Heart left ventricle (tissue), 16 donors: ENCODE results near the gene HOXB4. TPM values are rescaled to one million over a fixed set of nuclear protein-coding genes. Genes with fewer than 3 reads are reported as not detected.
A peak's percentile ranks its signal among the peaks of the same experiment; 100 is the strongest.

Source experiments
- ATAC-seq, 4 donors: fragments of 200-7000 bp; cut with Tn5 transposase; one replicate each; pipeline ENCODE4 v1.9.1; 2020 to 2022; ENCODE audit warnings: moderate library complexity in 4 of 4, mild to moderate bottlenecking in 3 of 4, moderate number of reproducible peaks in 1 of 4
- DNase-seq, 5 donors: peaks; one replicate each; pipeline ENCODE4 v3.0.0-alpha.2; 2020
- H3K27ac ChIP-seq, 12 donors: fragments of 200-600 bp; sonication (generic) in 4 of 12; one replicate each; pipeline versions ENCODE4 v1.5.0 to v1.8.0; 2016 to 2022; ENCODE audit warnings: mild to moderate bottlenecking in 2 of 12
- H3K27me3 ChIP-seq, 9 donors: fragments of 200-600 bp; sonication (generic) in 2 of 9; one replicate each; pipeline versions ENCODE4 v1.5.1 to v1.8.0; 2016 to 2022; ENCODE audit warnings: mild to moderate bottlenecking in 3 of 9
- H3K36me3 ChIP-seq, 9 donors: fragments of 200-600 bp; sonication (generic) in 2 of 9; one replicate each; pipeline versions ENCODE4 v1.5.0 to v1.8.0; 2018 to 2022; ENCODE audit warnings: mild to moderate bottlenecking in 2 of 9
- H3K4me1 ChIP-seq, 12 donors: fragments of 200-600 bp; sonication (generic) in 4 of 12; one replicate each; pipeline versions ENCODE4 v1.5.0 to v1.8.0; 2016 to 2022; ENCODE audit warnings: mild to moderate bottlenecking in 3 of 12
- H3K4me3 ChIP-seq, 12 donors: fragments of 200-600 bp; sonication (generic) in 4 of 12; one replicate each; pipeline versions ENCODE4 v1.5.0 to v1.8.0; 2017 to 2022; ENCODE audit warnings: mild to moderate bottlenecking in 9 of 12, moderate library complexity in 4 of 12
- H3K9me3 ChIP-seq, 12 donors: fragments of 200-600 bp; sonication (generic) in 4 of 12; one replicate each; pipeline versions ENCODE4 v1.5.0 to v1.8.0; 2016 to 2022; ENCODE audit warnings: mild to moderate bottlenecking in 1 of 12
- CTCF ChIP-seq, 12 donors: fragments of 200-600 bp; sonication (generic) in 4 of 12; IDR thresholded peaks; one replicate each; pipeline versions ENCODE4 v1.5.0 to v1.8.0; 2018 to 2022; ENCODE audit warnings: antibody characterized with exemption in 12 of 12, mild to moderate bottlenecking in 5 of 12
- POLR2A ChIP-seq, 2 donors: fragments of 450-650 bp; IDR thresholded peaks; one replicate each; pipeline ENCODE4 v1.6.1; 2017; ENCODE audit warnings: antibody characterized with exemption in 2 of 2, mild to moderate bottlenecking in 2 of 2, moderate library complexity in 2 of 2
- WGBS, 4 donors: extraction: QIAGEN DNeasy Blood & Tissue Kit in 2 of 4; methylation state at CpG; one replicate each; pipeline versions ENCODE4 v1.1.5 to v1.1.7; 2013 to 2018; 5-methylcytosine and 5-hydroxymethylcytosine counted together
- intact Hi-C, 10 donors: fragments of 100-400 bp; cut with DNase I; formaldehyde crosslinking; loops; one replicate each; pipeline versions ENCODE4 v1.11.1 to v1.14.2; 2022
- polyA plus RNA-seq, 2 donors: library from polyadenylated mRNA; stranded (reverse); fragments of 200-250 nt; gene quantifications; one replicate each; pipeline ENCODE4 v1.2.3, GENCODE V29; 2013
- total RNA-seq, 9 donors: library from RNA; depleted of rRNA in 2 of 9; stranded (reverse); fragments of >200 nt in 2 of 9; fragmentation: NEBNext Ultra II Directional in 3 of 9; extraction: Animal tissue kit (Norgen Biotek cat#: 25700) in 3 of 9; gene quantifications; one replicate each; pipeline versions ENCODE4 v1.1.0 to v1.2.4, GENCODE V29; 2016 to 2023
- donor health status: ischemic (EF 13 %, LVEDD 7.1; RV severe dilation, severe dysfunction).
- donor health status: healthy with polysubstance abuse.
- donor health status: DM: no; HTN: yes; CAD: no.
- donor health status: DM: no; HTN: no; CAD: no.
- donor health status: ischemic (EF 25% LVEDD 6.9; RV normal size, moderate dysfunction).
- donor health status: ischemic (EF 25% LVEDD 5.7; RV mildly dilated, moderate dysfunction).
- donor health status: healthy.
- donor health status: DM: yes; HTN: yes; CAD: no.
- donor health status: ischemic (EF 35%, LVEDD 5.7; RV mildly dilated, moderate dysfunction).
- donor health status: nonischemic (EF 11% LVEDD 7.7; RV severe dilation, severe dysfunction).
- donor health status: DM: yes; HTN: yes; CAD: no.
- donor health status: PGD.
- donor health status: ischemic (EF 29% LVEDD 5.4; RV normal size, mild dysfunction).
- donor health status: nonischemic (EF 23%, LVEDD 6.1; RV moderate dilation, normal function).

Gene HOXB4
- total and polyA plus RNA-seq, 11 donors, result 0.27 to 2.8 (median 0.59) TPM; not detected in 1

GRCh38 chr17:48555258-48556228 lies 22.6 kb downstream of the HOXB4 start:
- 8 to 49% (median 23%) methylated on average over 22 to 36 of the region's 36 CpGs for WGBS, 4 donors
- TF ChIP-seq POLR2A (IDR thresholded peaks at IDR 0.05) (no peak), CTCF (IDR thresholded peaks at IDR 0.05) (no peak)
- DNase-seq, result no peak

GRCh38 chr17:48554412-48555257 lies 23.5 kb downstream of the HOXB4 start:
- TF ChIP-seq CTCF (IDR thresholded peaks at IDR 0.05) (no peak), POLR2A (IDR thresholded peaks at IDR 0.05) (no peak)
- WGBS, 4 donors, result 19 to 55% (median 42%) methylated on average over 42 to 44 of the region's 44 CpGs
- Histone ChIP-seq H3K36me3 (peaks cover 0 to 6% (median 0%) of the 10 kb centered on the region in 9 donors), H3K27me3 (peaks cover 0 to 96% (median 69%) of the 10 kb centered on the region in 9 donors), H3K27ac (peak overlapping the region in 11 of 12 donors; percentile 22 to 90 (median 45)), H3K4me3 (peak overlapping the region in 10 of 12 donors; percentile 29 to 63 (median 46)), H3K9me3 (no peaks in the 10 kb centered on the region), H3K4me1 (peaks cover 0 to 28% (median 0%) of the 10 kb centered on the region in 12 donors)
- no peak for DNase-seq
- intact Hi-C loops, result no loop called here
- peak in 1 of 4 donors; percentile 20 for ATAC-seq

More at GRCh38 chr17:48555258-48556228, 22.6 kb downstream of the HOXB4 start:
- H3K36me3 ChIP-seq, result peaks cover 0 to 3% (median 0%) of the 10 kb centered on the region in 9 donors
- peaks cover 0 to 96% (median 65%) of the 10 kb centered on the region in 9 donors for H3K27me3 ChIP-seq
- H3K4me1 ChIP-seq, result peaks cover 0 to 28% (median 0%) of the 10 kb centered on the region in 12 donors
- H3K27ac ChIP-seq, result peak overlapping the region in 8 of 12 donors; percentile 22 to 90 (median 56)
- H3K4me3 ChIP-seq, result peak overlapping the region; percentile 15 to 63 (median 42)
- intact Hi-C loops, result no loop called here
- ATAC-seq, result peak in 2 of 4 donors; percentile 29 to 49
- no peaks in the 10 kb centered on the region for H3K9me3 ChIP-seq

GRCh38 chr17:48553826-48554225 lies 24.3 kb downstream of the HOXB4 start:
- WGBS, 4 donors, result 36 to 67% (median 52%) methylated on average over 1 of the region's 1 CpG
- H3K27ac ChIP-seq, result peak overlapping the region in 3 of 12 donors; percentile 66 to 90 (median 84)
- ATAC-seq (no peak), DNase-seq (no peak)
- peaks cover 0 to 10% (median 0%) of the 10 kb centered on the region in 9 donors for H3K36me3 ChIP-seq
- TF ChIP-seq POLR2A (IDR thresholded peaks at IDR 0.05) (no peak), CTCF (IDR thresholded peaks at IDR 0.05) (no peak)
- peaks cover 0 to 28% (median 0%) of the 10 kb centered on the region in 12 donors for H3K4me1 ChIP-seq
- peak overlapping the region in 4 of 12 donors; percentile 30 to 63 (median 50) for H3K4me3 ChIP-seq
- H3K9me3 ChIP-seq, result no peaks in the 10 kb centered on the region
- intact Hi-C loops, result no loop called here
- peaks cover 0 to 96% (median 69%) of the 10 kb centered on the region in 9 donors for H3K27me3 ChIP-seq
